Stimulated activated naive CD8-positive, alpha-beta T cell treated with anti-CD3 and anti-CD28 coated beads, Interleukin-15, Interleukin-2, amounts not matched to agents 100 ng/mL and 50 ng/mL, for 24 hours (primary cell): Measurements from ENCODE around the gene PLXNC1.

Experiments used
- H3K27ac Mint-ChIP-seq: one replicate; pipeline ENCODE4 v1.8.0; 2021; ENCODE audit warnings: mild to moderate bottlenecking, mixed read lengths
- H3K27me3 Mint-ChIP-seq: one replicate; pipeline ENCODE4 v1.8.0; 2021; ENCODE audit warnings: mixed read lengths
- H3K36me3 Mint-ChIP-seq: one replicate; pipeline ENCODE4 v1.8.0; 2021; ENCODE audit warnings: low read depth, mixed read lengths
- H3K4me1 Mint-ChIP-seq: one replicate; pipeline ENCODE4 v1.8.0; 2021; ENCODE audit warnings: low read depth, mixed read lengths
- H3K4me3 Mint-ChIP-seq: one replicate; pipeline ENCODE4 v1.8.0; 2021; ENCODE audit warnings: mild to moderate bottlenecking, mixed read lengths
- H3K9me3 Mint-ChIP-seq: one replicate; pipeline ENCODE4 v1.8.0; 2021; ENCODE audit warnings: mixed read lengths

PLXNC1 gene

DNA sequence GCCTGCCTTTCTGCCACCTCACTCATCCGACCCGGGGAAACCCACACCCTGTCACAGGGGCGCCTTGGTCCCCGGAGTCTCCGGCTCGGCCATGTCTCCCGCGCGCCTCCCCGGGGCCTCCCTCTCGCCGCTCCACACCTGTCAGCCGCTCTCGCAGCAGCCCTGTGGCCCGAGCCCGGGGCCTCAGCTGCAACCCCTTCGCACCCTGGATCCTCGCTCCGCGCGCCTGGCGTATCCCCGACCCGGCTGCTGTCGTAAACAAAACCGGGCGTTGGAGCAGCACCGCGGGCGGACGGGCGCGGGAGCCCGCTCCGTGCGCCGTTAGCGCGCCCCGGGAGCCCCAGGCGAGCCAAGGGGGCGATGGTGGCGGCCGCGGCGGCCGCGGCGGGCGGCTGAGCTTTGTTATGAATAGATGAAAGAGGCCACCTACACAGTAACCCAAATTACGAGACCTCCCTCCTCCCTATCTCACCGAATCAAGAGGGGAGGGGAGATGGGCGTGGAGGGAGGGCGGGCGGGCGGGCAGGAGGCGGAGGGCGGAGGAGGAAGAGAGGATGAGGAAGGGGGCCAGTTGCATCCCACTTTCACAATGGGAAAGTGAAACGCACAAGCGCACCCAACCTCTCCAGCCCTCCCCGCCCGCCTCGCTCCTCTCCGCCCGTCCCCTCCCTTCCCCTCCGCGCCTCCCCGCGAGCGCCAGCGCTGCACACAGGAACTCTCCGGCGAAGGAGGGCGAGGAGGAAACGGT is at the start of gene PLXNC1:
Gene PLXNC1, plus strand, starts transcription at position 587 of the 748 bp plus-strand sequence. CDS start 395 bp downstream, outside the sequence.
- Mint-ChIP-seq H3K9me3 (no peaks in the 10 kb centered on the region), H3K36me3 (no peaks in the 10 kb centered on the region), H3K27ac (peak within 1 kb of the TSS; percentile 58), H3K27me3 (peaks cover 25% of the 10 kb centered on the region), H3K4me1 (peaks cover 37% of the 10 kb centered on the region), H3K4me3 (peak within 1 kb of the TSS; percentile 90)

DNA sequence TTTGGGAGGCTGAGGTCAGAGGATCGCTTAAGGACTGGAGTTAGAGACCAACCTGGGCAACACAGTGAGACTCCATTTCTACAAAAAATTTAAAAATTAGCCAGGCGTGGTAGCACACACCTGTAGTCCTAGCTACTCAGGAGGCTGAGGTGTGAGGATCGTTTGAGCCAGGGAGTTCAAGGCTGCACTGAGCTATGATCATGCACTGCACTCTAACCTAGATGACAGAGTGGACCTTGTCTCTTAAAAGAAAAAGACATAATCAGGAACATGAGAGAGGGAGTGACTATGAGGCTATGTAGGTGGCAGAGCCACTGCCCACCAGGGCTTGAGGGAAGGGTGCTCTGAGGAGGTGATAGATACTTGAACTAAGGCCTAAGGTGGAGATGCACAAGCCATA is 49.2 kb upstream of the PLXNC1 start:
- no peak overlapping the region for H3K4me3 Mint-ChIP-seq
- peaks cover 20% of the 10 kb centered on the region for H3K27me3 Mint-ChIP-seq
- no peaks in the 10 kb centered on the region for H3K36me3 Mint-ChIP-seq
- H3K27ac Mint-ChIP-seq: no peak overlapping the region
- H3K9me3 Mint-ChIP-seq: no peaks in the 10 kb centered on the region
- peaks cover 21% of the 10 kb centered on the region for H3K4me1 Mint-ChIP-seq

DNA sequence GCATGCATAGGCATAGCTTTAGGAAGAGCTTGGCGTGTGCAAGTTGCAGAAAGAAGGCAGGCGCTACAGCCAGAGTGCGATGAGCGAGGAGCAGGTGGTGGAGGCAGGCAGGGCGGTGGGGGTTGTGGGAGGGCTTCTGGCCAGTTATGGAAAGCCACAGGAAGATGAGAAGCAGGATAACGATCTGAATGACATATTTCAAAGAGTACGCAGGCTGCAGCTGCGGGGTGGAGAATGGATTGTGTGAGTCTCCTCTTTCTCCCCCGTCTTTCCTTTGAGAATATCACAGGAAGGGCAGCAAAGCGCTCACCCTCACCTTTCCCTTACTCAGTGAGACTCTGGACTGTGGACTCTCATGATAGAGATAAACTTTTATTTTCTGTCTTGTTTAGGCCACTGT is 48.7 kb upstream of the PLXNC1 start:
- Mint-ChIP-seq H3K9me3 (no peaks in the 10 kb centered on the region), H3K4me3 (no peak overlapping the region), H3K4me1 (peaks cover 21% of the 10 kb centered on the region), H3K27ac (no peak overlapping the region), H3K36me3 (no peaks in the 10 kb centered on the region), H3K27me3 (peaks cover 21% of the 10 kb centered on the region)

DNA sequence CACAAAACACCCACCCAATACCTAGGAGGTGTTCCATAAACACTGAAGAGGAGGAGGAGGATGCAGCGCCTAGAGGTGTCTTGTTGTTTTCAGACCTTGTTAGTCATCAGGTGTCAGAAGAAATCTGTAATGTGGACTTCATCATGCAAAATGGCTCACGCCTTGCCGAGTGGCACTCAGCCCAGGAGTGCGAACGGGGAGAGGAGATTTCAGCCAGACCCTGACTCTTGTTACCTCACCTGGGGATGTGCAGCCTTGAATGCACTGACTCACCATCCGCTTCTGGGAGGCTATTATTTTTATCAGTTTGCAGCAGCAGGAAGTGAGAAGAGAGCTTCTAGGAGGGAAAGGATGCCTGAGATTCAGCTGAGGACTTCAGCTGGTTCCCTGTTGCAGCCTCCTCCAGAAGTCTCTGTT is 48.2 kb upstream of the PLXNC1 start:
- Mint-ChIP-seq H3K4me3 (peak overlapping the region; percentile 45), H3K4me1 (peaks cover 21% of the 10 kb centered on the region), H3K27me3 (peaks cover 25% of the 10 kb centered on the region), H3K27ac (peak overlapping the region; percentile 77), H3K9me3 (no peaks in the 10 kb centered on the region), H3K36me3 (no peaks in the 10 kb centered on the region)

DNA sequence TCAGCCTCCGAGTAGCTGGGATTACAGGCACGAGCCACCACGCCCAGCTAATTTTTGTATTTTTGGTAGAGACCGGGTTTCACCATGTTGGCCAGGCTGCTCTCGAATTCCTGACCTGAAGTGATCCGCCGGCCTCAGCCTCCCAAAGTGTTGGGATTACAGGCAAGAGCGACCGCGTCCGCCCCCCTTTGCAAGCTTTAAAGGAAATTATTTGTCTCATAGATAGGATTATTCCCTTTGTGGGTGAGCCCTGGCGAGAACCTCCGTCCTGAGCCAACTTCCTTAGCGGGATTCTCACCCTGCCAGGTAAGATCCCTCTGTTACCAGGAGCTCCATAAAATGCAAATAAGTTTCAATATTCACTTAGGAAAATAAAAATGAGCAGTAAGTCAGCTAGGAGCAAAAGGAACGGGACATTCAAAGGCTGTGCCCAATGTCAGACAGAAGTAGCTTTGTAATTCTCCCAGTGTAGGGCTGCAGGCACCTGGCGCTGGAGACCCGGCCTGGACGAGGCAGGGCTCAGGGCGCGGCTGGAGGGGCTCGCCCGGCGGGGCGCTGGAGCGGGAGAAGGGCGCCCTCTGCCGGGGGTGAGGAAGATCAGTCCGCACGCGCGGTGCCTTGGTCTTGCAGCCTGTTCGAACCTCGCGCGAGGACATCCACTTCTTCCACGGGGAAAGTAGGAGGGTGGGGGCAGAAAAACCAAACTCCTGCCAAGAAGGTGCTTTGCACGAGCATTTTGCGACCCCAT is 47.2 kb upstream of the PLXNC1 start:
- H3K4me3 Mint-ChIP-seq: peak overlapping the region; percentile 82
- H3K9me3 Mint-ChIP-seq: no peaks in the 10 kb centered on the region
- peaks cover 21% of the 10 kb centered on the region for H3K4me1 Mint-ChIP-seq
- peaks cover 25% of the 10 kb centered on the region for H3K27me3 Mint-ChIP-seq
- H3K27ac Mint-ChIP-seq: peak overlapping the region; percentile 67
- no peaks in the 10 kb centered on the region for H3K36me3 Mint-ChIP-seq

DNA sequence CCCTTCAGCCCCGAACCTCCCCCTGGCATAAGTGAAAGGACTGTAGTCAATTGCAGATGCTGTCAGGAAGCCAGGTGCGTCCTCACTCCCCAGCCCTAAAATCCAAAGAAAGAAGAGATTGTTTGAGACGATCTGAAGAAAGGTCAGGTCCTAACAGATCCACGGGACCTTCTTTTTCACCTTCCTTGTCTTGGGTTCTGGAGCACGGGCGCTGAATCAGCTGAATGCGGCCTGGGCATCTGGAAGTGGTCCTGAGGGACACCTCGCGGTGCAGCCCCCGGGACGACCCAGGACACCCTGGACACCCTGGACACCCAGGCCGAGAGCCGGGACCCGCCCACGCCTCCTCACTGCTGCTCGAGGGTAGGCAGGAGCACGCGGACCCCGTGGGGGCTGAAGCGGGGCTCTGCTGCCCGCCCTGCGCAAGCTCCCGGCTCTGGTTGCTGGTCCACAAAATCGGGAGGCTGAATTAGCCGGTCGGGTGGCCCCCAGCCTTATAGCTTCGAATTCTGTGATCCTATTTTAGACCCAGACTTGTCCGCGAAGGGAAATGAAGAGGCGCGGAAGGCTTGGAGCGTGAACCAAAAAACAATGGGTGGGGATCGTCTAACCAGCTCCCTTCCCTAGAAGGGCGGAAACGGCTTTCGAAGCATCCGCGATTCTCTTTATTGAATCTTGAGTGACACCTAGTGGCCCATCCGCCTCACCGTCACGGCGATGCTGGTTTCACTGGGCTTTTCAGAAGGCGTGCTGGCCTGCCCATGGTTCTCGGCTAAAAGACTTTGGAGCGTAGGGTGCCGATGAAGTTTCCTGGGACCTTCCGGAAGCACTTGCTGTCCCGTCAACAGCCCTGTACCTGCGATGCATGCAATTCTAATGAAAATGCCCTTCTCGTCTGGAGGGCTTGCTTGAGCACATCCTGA is 46.4 kb upstream of the PLXNC1 start:
- peaks cover 21% of the 10 kb centered on the region for H3K4me1 Mint-ChIP-seq
- no peaks in the 10 kb centered on the region for H3K36me3 Mint-ChIP-seq
- H3K4me3 Mint-ChIP-seq: peak overlapping the region; percentile 82

DNA sequence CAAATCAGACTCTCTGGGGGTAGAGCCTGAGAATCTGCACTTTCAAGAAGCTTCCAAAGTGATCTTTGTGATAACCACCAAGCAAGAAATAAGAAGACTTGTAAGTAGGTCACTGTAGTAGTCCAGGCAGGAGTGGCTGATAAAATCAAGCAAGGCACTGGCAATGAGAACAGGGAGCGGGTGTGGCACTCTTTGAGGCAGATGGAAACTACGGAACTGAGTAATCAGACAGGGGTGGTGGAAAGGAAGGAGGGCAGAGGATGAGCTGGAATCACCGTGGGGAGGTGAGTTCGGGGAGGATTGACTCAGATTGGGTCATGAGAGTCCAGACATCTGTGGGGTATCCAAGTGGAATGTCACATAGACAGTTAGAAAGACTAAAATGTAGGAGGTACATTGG is 44.4 kb upstream of the PLXNC1 start:
- H3K36me3 Mint-ChIP-seq: no peaks in the 10 kb centered on the region
- peaks cover 22% of the 10 kb centered on the region for H3K27me3 Mint-ChIP-seq
- H3K4me3 Mint-ChIP-seq: no peak overlapping the region
- H3K9me3 Mint-ChIP-seq: no peaks in the 10 kb centered on the region
- peaks cover 32% of the 10 kb centered on the region for H3K4me1 Mint-ChIP-seq
- no peak overlapping the region for H3K27ac Mint-ChIP-seq

More for the DNA sequence above, 46.4 kb upstream of the PLXNC1 start:
- H3K27me3 Mint-ChIP-seq: peaks cover 25% of the 10 kb centered on the region
- peak overlapping the region; percentile 67 for H3K27ac Mint-ChIP-seq
- H3K9me3 Mint-ChIP-seq: no peaks in the 10 kb centered on the region

DNA sequence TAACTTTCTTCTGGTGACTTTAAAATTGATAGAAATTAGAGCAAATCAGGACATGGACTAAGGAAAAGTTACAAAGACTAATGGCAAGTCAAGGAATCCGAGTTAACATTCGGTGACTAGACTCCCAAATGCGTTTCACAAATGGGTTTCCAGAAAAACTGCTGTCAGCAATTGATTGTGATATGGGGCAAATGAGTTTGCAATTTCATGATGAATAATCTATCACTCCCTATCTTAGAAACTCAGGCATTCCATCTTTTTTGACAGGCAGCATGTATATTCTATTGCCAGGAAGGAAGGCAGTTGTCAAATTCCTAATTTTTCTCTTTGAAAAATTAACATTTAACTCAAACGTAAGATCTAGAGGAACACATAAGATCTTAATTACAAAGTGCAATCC is 40.5 kb upstream of the PLXNC1 start:
- no peaks in the 10 kb centered on the region for H3K9me3 Mint-ChIP-seq
- peaks cover 4% of the 10 kb centered on the region for H3K27me3 Mint-ChIP-seq
- H3K36me3 Mint-ChIP-seq: no peaks in the 10 kb centered on the region
- H3K4me3 Mint-ChIP-seq: no peak overlapping the region
- no peak overlapping the region for H3K27ac Mint-ChIP-seq
- peaks cover 33% of the 10 kb centered on the region for H3K4me1 Mint-ChIP-seq

DNA sequence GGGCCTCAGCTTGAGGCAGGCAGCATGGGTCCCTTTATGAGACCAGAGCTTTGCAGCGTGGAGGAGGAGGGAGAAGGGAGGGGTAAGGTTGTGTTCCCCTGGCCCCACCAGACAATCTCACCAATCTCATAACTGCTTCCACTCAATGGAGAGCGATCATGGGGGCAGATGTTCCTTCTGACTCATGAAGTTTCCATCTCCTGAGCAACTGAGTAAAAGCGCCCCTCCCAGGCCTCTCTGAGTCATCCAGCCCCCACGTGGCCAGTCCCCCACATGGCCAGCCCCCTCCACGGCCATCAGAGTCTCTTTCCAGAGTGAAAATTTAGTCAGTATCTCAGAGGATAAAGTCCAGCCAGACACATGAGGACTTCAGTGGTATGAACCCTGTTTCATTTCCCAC is 39.2 kb upstream of the PLXNC1 start:
- H3K27ac Mint-ChIP-seq: peak overlapping the region; percentile 98
- H3K36me3 Mint-ChIP-seq: no peaks in the 10 kb centered on the region
- H3K4me1 Mint-ChIP-seq: peaks cover 33% of the 10 kb centered on the region
- H3K4me3 Mint-ChIP-seq: no peak overlapping the region
- peaks cover 4% of the 10 kb centered on the region for H3K27me3 Mint-ChIP-seq
- no peaks in the 10 kb centered on the region for H3K9me3 Mint-ChIP-seq

DNA sequence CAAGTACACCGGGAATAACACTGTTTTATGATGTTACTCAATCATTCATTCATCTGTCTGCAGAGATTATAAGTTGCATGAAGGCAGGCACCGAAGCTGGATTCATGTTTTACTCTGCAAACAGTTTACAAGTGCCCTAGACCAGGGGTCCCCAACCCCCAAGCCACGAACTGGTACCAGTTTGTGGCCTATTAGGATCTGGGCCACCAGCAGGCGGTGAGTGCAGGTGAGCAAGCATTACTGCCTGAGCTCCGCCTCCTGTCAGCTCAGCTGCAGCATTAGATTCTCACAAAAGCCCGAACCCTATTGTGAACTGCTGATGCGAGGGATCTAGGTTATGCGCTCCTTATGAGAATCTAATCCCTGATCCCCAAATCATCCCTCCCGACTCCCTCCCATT is 38.1 kb upstream of the PLXNC1 start:
- H3K4me1 Mint-ChIP-seq: peaks cover 33% of the 10 kb centered on the region
- H3K4me3 Mint-ChIP-seq: no peak overlapping the region
- no peaks in the 10 kb centered on the region for H3K27me3 Mint-ChIP-seq
- H3K27ac Mint-ChIP-seq: no peak overlapping the region
- H3K36me3 Mint-ChIP-seq: no peaks in the 10 kb centered on the region
- H3K9me3 Mint-ChIP-seq: no peaks in the 10 kb centered on the region

DNA sequence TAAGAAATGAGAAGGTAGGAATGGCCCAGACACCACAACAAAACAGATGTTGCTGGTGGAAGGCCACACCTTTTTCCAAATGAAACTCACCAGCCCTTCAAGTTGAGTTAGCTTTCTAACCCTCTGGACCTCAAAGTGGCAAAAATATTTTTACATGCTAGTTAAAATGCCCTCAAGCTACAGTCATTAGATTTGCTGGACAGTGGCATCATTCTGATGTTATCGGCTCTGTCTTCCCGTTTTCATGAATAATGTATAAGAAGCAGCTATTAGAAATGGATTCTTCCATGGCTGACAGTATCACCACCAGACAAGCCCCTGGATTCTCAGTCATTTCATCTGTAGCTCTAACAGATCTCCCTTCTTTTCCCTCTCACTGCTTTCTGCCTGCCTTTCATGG is 37.1 kb upstream of the PLXNC1 start:
- H3K27me3 Mint-ChIP-seq: no peaks in the 10 kb centered on the region
- H3K9me3 Mint-ChIP-seq: no peaks in the 10 kb centered on the region
- H3K36me3 Mint-ChIP-seq: no peaks in the 10 kb centered on the region
- peaks cover 33% of the 10 kb centered on the region for H3K4me1 Mint-ChIP-seq
- no peak overlapping the region for H3K27ac Mint-ChIP-seq
- H3K4me3 Mint-ChIP-seq: no peak overlapping the region

DNA sequence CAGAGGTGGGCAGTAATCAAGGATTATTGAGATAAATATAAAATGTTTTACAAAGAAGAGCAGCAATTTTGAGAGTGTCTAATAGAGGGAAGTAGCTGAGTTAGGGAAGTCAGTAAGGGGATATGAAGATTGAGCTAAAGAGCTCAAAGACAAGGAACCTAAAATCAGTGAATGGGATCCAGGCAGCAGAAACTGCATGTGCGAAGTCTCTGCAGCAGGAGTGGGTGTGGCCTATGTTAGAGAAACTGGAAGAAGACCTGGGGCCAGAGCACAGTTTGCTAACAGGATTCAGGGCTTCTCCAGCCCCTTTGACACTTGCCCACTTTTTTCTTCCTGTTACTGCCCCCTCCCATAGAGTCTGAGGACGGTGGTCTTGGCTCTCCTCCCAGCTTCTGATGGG is 36.3 kb upstream of the PLXNC1 start:
- H3K36me3 Mint-ChIP-seq: no peaks in the 10 kb centered on the region
- H3K27ac Mint-ChIP-seq: no peak overlapping the region
- no peaks in the 10 kb centered on the region for H3K9me3 Mint-ChIP-seq
- no peaks in the 10 kb centered on the region for H3K27me3 Mint-ChIP-seq
- no peak overlapping the region for H3K4me3 Mint-ChIP-seq
- peaks cover 33% of the 10 kb centered on the region for H3K4me1 Mint-ChIP-seq

DNA sequence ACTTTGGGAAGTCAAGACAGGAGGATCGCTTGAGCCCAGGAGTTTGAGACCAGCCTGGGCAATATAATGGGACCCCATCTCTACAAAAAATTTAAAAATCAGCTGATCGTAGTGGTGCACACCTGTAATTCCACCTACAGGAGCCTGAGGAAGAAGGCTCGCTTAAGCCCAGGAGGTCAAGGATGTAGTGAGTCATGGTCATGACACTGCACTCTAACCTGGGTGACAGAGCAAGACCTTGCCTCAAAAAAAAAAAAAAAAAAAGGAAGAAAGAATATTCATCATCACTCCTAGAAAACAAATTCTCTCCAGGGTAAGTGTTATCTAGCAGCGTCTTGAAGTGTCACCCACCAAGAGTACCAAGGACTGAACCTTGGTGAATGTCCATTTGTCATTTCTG is 34.2 kb upstream of the PLXNC1 start:
- H3K4me1 Mint-ChIP-seq: peaks cover 20% of the 10 kb centered on the region
- H3K36me3 Mint-ChIP-seq: no peaks in the 10 kb centered on the region
- no peak overlapping the region for H3K4me3 Mint-ChIP-seq
- H3K9me3 Mint-ChIP-seq: no peaks in the 10 kb centered on the region
- H3K27ac Mint-ChIP-seq: no peak overlapping the region
- H3K27me3 Mint-ChIP-seq: no peaks in the 10 kb centered on the region

DNA sequence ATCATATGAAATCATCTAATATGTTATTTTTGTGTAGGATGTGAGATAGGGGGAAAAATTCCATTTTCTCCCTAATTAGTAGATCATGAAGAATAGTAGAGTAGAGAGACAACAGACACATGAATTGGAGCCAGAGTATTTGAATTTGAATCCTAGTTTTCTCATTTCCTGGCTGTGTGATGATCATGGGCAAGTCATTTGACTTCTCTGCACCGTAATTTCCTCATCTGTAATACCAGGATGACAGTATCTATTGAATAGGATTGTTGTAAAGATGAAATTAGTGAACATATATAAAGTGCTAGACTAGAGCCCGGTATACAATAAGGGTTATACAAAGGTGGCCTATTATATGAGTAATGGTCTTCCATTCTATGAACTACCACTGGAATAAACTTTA is 32.2 kb upstream of the PLXNC1 start:
- Mint-ChIP-seq H3K4me1 (peaks cover 6% of the 10 kb centered on the region), H3K4me3 (no peak overlapping the region), H3K36me3 (no peaks in the 10 kb centered on the region), H3K9me3 (no peaks in the 10 kb centered on the region), H3K27ac (no peak overlapping the region), H3K27me3 (no peaks in the 10 kb centered on the region)

DNA sequence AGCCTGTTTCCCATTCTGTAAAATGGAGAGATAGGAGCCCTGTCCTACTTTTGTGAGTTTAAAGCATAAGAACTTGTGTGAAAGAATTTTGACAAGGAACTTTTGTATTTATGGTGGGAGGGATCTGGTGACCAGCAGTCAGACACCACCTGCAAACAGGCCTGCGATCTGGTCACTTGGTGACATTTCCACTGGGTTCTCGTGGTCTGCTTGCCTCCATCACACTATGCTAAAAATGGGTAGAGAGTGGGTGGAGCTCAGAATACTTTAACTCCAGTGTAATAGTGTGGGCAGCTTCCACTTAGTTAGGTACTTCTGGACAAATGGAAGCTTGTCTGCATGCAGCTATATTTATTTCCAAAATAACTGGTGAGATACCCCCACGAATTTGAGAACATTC is 26.5 kb upstream of the PLXNC1 start:
- H3K27me3 Mint-ChIP-seq: no peaks in the 10 kb centered on the region
- H3K27ac Mint-ChIP-seq: no peak overlapping the region
- H3K9me3 Mint-ChIP-seq: no peaks in the 10 kb centered on the region
- peaks cover 48% of the 10 kb centered on the region for H3K4me1 Mint-ChIP-seq
- H3K36me3 Mint-ChIP-seq: no peaks in the 10 kb centered on the region
- no peak overlapping the region for H3K4me3 Mint-ChIP-seq
